SU-DHL-6 (cell line): ENCODE measurements around the gene CDC45.

ENCODE experiments used
- H2AFZ ChIP-seq: fragments of 200-600 bp; sonication (generic); 2 replicates; pipeline ENCODE4 v1.6.1; 2014; ENCODE audit warnings: low read depth, mild to moderate bottlenecking, moderate library complexity, mixed read lengths, antibody characterized with exemption, low read length; ENCODE audit not compliant: severe bottlenecking
- H3F3A ChIP-seq: fragments of 200-600 bp; shearing (Covaris generic); 2 replicates; pipeline ENCODE4 v1.6.0; 2016; ENCODE audit warnings: antibody characterized with exemption, mild to moderate bottlenecking; ENCODE audit not compliant: insufficient read depth
- H3K27ac ChIP-seq: fragments of 200-600 bp; sonication (generic); 2 replicates; pipeline ENCODE4 v1.5.1; 2016; ENCODE audit warnings: low read depth, mild to moderate bottlenecking, low read length, moderate library complexity, mixed read lengths
- H3K27me3 ChIP-seq: fragments of 200-600 bp; sonication (generic), shearing (Covaris generic); 2 replicates; pipeline ENCODE4 v1.6.0; 2014; ENCODE audit warnings: mild to moderate bottlenecking, low read length
- H3K36me3 ChIP-seq: fragments of 200-600 bp; sonication (generic); 2 replicates; pipeline ENCODE4 v1.6.1; 2014; ENCODE audit warnings: mild to moderate bottlenecking, low read length, mixed read lengths
- H3K4me2 ChIP-seq: fragments of 300-600, 200-600 bp; shearing (Covaris generic), sonication (generic); 2 replicates; pipeline ENCODE4 v1.6.0; 2014; ENCODE audit warnings: low read length, low read depth, mild to moderate bottlenecking; ENCODE audit not compliant: poor library complexity, severe bottlenecking
- H3K4me3 ChIP-seq: fragments of 200-600 bp; sonication (generic); 2 replicates; pipeline ENCODE4 v1.5.1; 2014; ENCODE audit warnings: antibody characterized with exemption, low read length, mild to moderate bottlenecking, mixed read lengths; ENCODE audit not compliant: insufficient read depth, poor library complexity, severe bottlenecking
- H3K79me2 ChIP-seq: fragments of 200-600 bp; sonication (generic); 2 replicates; pipeline ENCODE4 v1.6.1; 2014; ENCODE audit warnings: mild to moderate bottlenecking, low read length, moderate library complexity; ENCODE audit not compliant: insufficient read depth
- H3K9ac ChIP-seq: fragments of 200-600 bp; sonication (generic); 2 replicates; pipeline ENCODE4 v1.7.0; 2014; ENCODE audit warnings: mild to moderate bottlenecking, low read length
- H3K9me2 ChIP-seq: fragments of 200-600 bp; sonication (generic); replicated peaks from 2 replicates; pipeline ENCODE4 v1.6.1; 2014; ENCODE audit warnings: low read length; ENCODE audit not compliant: insufficient read depth
- H3K9me3 ChIP-seq: fragments of 200-600 bp; sonication (generic); 2 replicates; pipeline ENCODE4 v1.6.1; 2014; ENCODE audit warnings: low read length, mixed read lengths; ENCODE audit not compliant: insufficient read depth
- H4K20me1 ChIP-seq: fragments of 200-600 bp; sonication (generic); 2 replicates; pipeline ENCODE4 v1.6.1; 2014; ENCODE audit warnings: low read depth, mild to moderate bottlenecking, antibody characterized with exemption, low read length, moderate library complexity, mixed read lengths
- CTCF ChIP-seq: fragments of 200-600 bp; sonication (generic); IDR thresholded peaks from one replicate; pipeline ENCODE4 v1.5.1; 2017; ENCODE audit warnings: antibody characterized with exemption, mild to moderate bottlenecking, low read length, moderate library complexity; ENCODE audit not compliant: insufficient read depth, poor library complexity, severe bottlenecking
- EZH2phosphoT487 ChIP-seq: fragments of 200-600 bp; sonication (generic), shearing (Covaris generic); conservative IDR thresholded peaks from 2 replicates; pipeline ENCODE4 v1.6.1; 2018; ENCODE audit warnings: mild to moderate bottlenecking, antibody characterized with exemption, low read length, moderate library complexity, mixed read lengths

CDC45 gene

GRCh38 chr22:19463491-19464469 lies 15.9 kb upstream of the CDC45 start:
- no peaks in the 10 kb centered on the region for H3K79me2 ChIP-seq
- no peaks in the 10 kb centered on the region for H3K27me3 ChIP-seq
- no peaks in the 10 kb centered on the region for H3K9me3 ChIP-seq
- H3K36me3 ChIP-seq, result peaks cover 3% of the 10 kb centered on the region; the same call in 1 of the 2 replicates
- no peaks in the 10 kb centered on the region for H3K9me2 ChIP-seq
- H3K4me2 ChIP-seq, result no peak overlapping the region
- no peak overlapping the region for H3K4me3 ChIP-seq
- no peaks in the 10 kb centered on the region for H4K20me1 ChIP-seq
- H2AFZ ChIP-seq, result no peak overlapping the region
- H3K27ac ChIP-seq, result no peak overlapping the region
- no peak overlapping the region for H3K9ac ChIP-seq
- TF ChIP-seq EZH2phosphoT487 (no peak), CTCF (no peak)
- no peaks in the 10 kb centered on the region for H3F3A ChIP-seq

GRCh38 chr22:19464546-19464945 lies 15.2 kb upstream of the CDC45 start:
- Histone ChIP-seq H3K27me3 (no peaks in the 10 kb centered on the region), H3K4me3 (no peak overlapping the region), H3K4me2 (no peak overlapping the region), H3K79me2 (no peaks in the 10 kb centered on the region), H3K27ac (no peak overlapping the region), H3K9me2 (no peaks in the 10 kb centered on the region), H3K9ac (no peak overlapping the region), H3K9me3 (no peaks in the 10 kb centered on the region), H4K20me1 (no peaks in the 10 kb centered on the region), H2AFZ (no peak overlapping the region), H3F3A (no peaks in the 10 kb centered on the region), H3K36me3 (peaks cover 3% of the 10 kb centered on the region; the same call in 1 of the 2 replicates)
- no peak for TF ChIP-seq CTCF

GRCh38 chr22:19464975-19465374 lies 14.7 kb upstream of the CDC45 start:
- H3K36me3 ChIP-seq, result peaks cover 3% of the 10 kb centered on the region; the same call in 1 of the 2 replicates
- no peaks in the 10 kb centered on the region for H3K27me3 ChIP-seq

More at GRCh38 chr22:19464975-19465374, 14.7 kb upstream of the CDC45 start:
- no peak overlapping the region for H2AFZ ChIP-seq
- no peak overlapping the region for H3K4me2 ChIP-seq
- no peak overlapping the region for H3K27ac ChIP-seq
- no peaks in the 10 kb centered on the region for H4K20me1 ChIP-seq
- H3K9me3 ChIP-seq, result no peaks in the 10 kb centered on the region
- no peaks in the 10 kb centered on the region for H3K9me2 ChIP-seq
- no peaks in the 10 kb centered on the region for H3F3A ChIP-seq
- no peak for TF ChIP-seq CTCF
- TF ChIP-seq EZH2phosphoT487, result no peak
- H3K79me2 ChIP-seq, result no peaks in the 10 kb centered on the region
- no peak overlapping the region for H3K9ac ChIP-seq
- no peak overlapping the region for H3K4me3 ChIP-seq
